ENCODE measurements around the gene DZIP1.
"Not testable (repeated sequence)": the region's sequence is repeated elsewhere in the genome, so short reads cannot be mapped to it uniquely, and the experiment has no call there.

The DZIP1 gene

GRCh38 chr13:95603887-95604555, 40.5 kb downstream of the DZIP1 start:
- no peak for DNase-seq (ENCODE audit: low read depth)

- DNase-seq (ENCODE audit: low read depth): no peak
Measured at GRCh38 chr13:95601906-95602305, 42.6 kb downstream of the DZIP1 start.

- DNase-seq (ENCODE audit: low read depth): no peak
Measured at GRCh38 chr13:95601216-95601615, 43.3 kb downstream of the DZIP1 start.

- DNase-seq (ENCODE audit: low read depth): no peak
Measured at GRCh38 chr13:95596701-95597100, 47.8 kb downstream of the DZIP1 start.

GRCh38 chr13:95593462-95593861, 51.0 kb downstream of the DZIP1 start:
- no peak for DNase-seq (ENCODE audit: low read depth)

- no peak for DNase-seq (ENCODE audit: low read depth)
Measured at GRCh38 chr13:95588721-95589120, 55.8 kb downstream of the DZIP1 start.

GRCh38 chr13:95588134-95588533, 56.4 kb downstream of the DZIP1 start:
- DNase-seq (ENCODE audit: low read depth): no peak

GRCh38 chr13:95585867-95586266, 58.6 kb downstream of the DZIP1 start:
- no peak for DNase-seq (ENCODE audit: low read depth)

GRCh38 chr13:95579303-95579702, 65.2 kb downstream of the DZIP1 start:
- DNase-seq (ENCODE audit: low read depth): no peak

- no peak for DNase-seq (ENCODE audit: low read depth)
Measured at GRCh38 chr13:95573221-95573620, 71.3 kb downstream of the DZIP1 start.

GRCh38 chr13:95571941-95572340, 72.6 kb downstream of the DZIP1 start:
- DNase-seq (ENCODE audit: low read depth): no peak

GRCh38 chr13:95570016-95570415, 74.5 kb downstream of the DZIP1 start:
- no peak for DNase-seq (ENCODE audit: low read depth)

- DNase-seq (ENCODE audit: low read depth): no peak
Measured at GRCh38 chr13:95568131-95568530, 76.4 kb downstream of the DZIP1 start.

- not testable (repeated sequence) for DNase-seq (ENCODE audit: low read depth)
Measured at GRCh38 chr13:95565758-95566157, 78.7 kb downstream of the DZIP1 start.

GRCh38 chr13:95564733-95565291, 79.7 kb downstream of the DZIP1 start:
- no peak for DNase-seq (ENCODE audit: low read depth)

- no peak for DNase-seq (ENCODE audit: low read depth)
Measured at GRCh38 chr13:95564091-95564490, 80.4 kb downstream of the DZIP1 start.

GRCh38 chr13:95560387-95560786, 84.1 kb downstream of the DZIP1 start:
- no peak for DNase-seq (ENCODE audit: low read depth)

- DNase-seq (ENCODE audit: low read depth): no peak
Measured at GRCh38 chr13:95559100-95559499, 85.4 kb downstream of the DZIP1 start.

- no peak for DNase-seq (ENCODE audit: low read depth)
Measured at GRCh38 chr13:95557013-95557412, 87.5 kb downstream of the DZIP1 start.

GRCh38 chr13:95553581-95554385, 90.7 kb downstream of the DZIP1 start:
- no peak for DNase-seq (ENCODE audit: low read depth)

- no peak for DNase-seq (ENCODE audit: low read depth)
Measured at GRCh38 chr13:95552539-95553441, 91.7 kb downstream of the DZIP1 start, which contains the start of gene CLDN10. Gene CLDN10, plus strand, starts transcription at chr13:95552720. Its CDS starts 34 bp downstream, at chr13:95552754.

- DNase-seq (ENCODE audit: low read depth): no peak
Measured at GRCh38 chr13:95552208-95552538, 92.3 kb downstream of the DZIP1 start.

All from stimulated activated CD8-positive, alpha-beta memory T cell treated with anti-CD3 and anti-CD28 coated beads, Interleukin-15, amount 100 ng/mL, for 1 hour (primary cell).